IPS-15b (cell line): ENCODE results near the gene XRCC6.
"Not testable (repeated sequence)": the region's sequence is repeated elsewhere in the genome, so short reads cannot be mapped to it uniquely, and the experiment has no call there.

Source experiments
- H3K27me3 ChIP-seq: one replicate; pipeline ENCODE4 v1.6.1; 2013; ENCODE audit warnings: low read length; ENCODE audit not compliant: control insufficient read depth, insufficient read depth
- H3K36me3 ChIP-seq: one replicate; pipeline ENCODE4 v1.6.1; 2013; ENCODE audit warnings: low read length; ENCODE audit not compliant: control insufficient read depth, insufficient read depth
- H3K4me1 ChIP-seq: one replicate; pipeline ENCODE4 v1.6.1; 2013; ENCODE audit warnings: mild to moderate bottlenecking, low read length; ENCODE audit not compliant: control insufficient read depth, insufficient read depth
- H3K4me3 ChIP-seq: one replicate; pipeline ENCODE4 v1.5.1; 2013; ENCODE audit warnings: low read depth, low read length
- H3K9ac ChIP-seq: one replicate; pipeline ENCODE4 v1.6.1; 2013; ENCODE audit warnings: low read depth, mild to moderate bottlenecking, low read length
- H3K9me3 ChIP-seq: one replicate; pipeline ENCODE4 v1.6.1; 2013; ENCODE audit warnings: mild to moderate bottlenecking, low read length; ENCODE audit not compliant: control insufficient read depth, insufficient read depth

Gene XRCC6

DNA sequence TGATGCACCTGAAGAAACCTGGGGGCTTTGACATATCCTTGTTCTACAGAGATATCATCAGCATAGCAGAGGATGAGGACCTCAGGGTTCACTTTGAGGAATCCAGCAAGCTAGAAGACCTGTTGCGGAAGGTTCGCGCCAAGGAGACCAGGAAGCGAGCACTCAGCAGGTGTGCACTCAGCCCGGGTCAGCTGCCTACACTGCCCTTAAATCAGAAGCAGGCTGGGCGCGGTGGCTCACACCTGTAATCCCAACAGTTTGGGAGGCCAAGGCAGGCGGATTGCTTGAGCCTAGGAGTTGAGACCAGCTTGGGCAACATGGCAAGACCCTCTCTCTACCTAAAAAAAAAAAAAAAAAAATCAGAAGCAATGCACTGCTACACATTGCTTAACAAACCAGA is 16.5 kb downstream of the XRCC6 start:
- not testable (repeated sequence) for H3K27me3 ChIP-seq, H3K4me3 ChIP-seq, H3K9me3 ChIP-seq, H3K4me1 ChIP-seq, H3K9ac ChIP-seq
- peaks cover 49% of the 10 kb centered on the region for H3K36me3 ChIP-seq

DNA sequence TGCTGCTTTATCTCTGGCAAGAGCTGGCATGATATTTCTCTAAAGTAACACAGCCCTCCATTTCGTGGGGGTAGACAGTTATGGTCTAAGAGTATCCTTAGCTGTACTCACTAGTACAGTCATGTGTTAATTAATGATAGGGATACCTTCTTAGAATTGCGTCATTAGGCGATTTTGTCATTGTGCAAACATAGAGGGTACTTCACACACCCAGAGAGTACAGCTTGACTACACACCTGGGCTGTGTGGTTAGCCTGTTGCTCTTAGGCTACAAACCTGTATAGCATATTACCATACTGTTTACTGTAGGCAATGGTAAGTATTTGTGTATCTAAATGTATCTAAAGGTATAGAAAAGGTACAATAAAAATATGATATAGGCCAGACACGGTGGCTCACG is 17.0 kb downstream of the XRCC6 start:
- no peaks in the 10 kb centered on the region for H3K4me1 ChIP-seq
- peaks cover 52% of the 10 kb centered on the region for H3K36me3 ChIP-seq
- H3K4me3 ChIP-seq: no peak overlapping the region
- no peak overlapping the region for H3K9ac ChIP-seq
- H3K9me3 ChIP-seq: no peaks in the 10 kb centered on the region
- no peaks in the 10 kb centered on the region for H3K27me3 ChIP-seq

DNA sequence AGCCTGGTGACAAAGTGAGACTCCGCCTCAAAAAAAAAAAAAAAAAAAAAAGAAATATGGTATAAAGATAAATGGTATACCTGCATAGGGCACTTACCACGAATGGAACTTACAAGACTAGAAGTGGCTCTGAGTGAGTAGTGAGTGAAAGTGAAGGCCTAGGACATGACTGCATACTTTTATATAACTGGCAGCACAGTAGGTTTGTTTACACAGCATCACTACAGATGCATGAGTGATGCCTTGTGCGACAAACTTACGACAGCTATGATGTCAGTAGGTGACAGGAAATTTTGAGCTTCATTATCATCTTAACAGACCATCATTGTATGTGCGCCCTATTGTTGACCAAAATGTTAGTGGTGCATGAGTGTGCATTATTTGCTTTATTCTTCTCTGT is 17.7 kb downstream of the XRCC6 start:
- H3K27me3 ChIP-seq: no peaks in the 10 kb centered on the region
- no peak overlapping the region for H3K9ac ChIP-seq
- no peaks in the 10 kb centered on the region for H3K9me3 ChIP-seq
- H3K36me3 ChIP-seq: peaks cover 50% of the 10 kb centered on the region
- no peaks in the 10 kb centered on the region for H3K4me1 ChIP-seq
- no peak overlapping the region for H3K4me3 ChIP-seq

DNA sequence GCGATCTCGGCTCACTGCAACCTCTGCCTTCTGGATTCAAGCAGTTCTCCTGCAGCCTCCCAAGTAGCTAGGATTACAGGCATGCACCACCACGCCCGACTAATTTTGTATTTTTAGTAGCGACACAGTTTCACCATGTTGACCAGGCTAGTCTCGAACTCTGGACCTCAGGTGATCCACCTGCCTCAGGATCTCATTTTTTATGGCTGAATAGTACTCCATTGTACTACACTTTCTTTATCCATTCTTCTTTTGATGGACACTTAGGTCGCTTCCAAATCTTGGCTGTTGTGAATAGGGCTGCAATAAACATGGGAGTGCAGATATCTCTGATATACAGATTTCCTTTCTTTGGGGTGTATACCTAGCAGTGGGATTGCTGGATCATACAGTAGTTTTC is 20.8 kb downstream of the XRCC6 start:
- Histone ChIP-seq H3K36me3 (peaks cover 43% of the 10 kb centered on the region), H3K9me3 (no peaks in the 10 kb centered on the region)

DNA sequence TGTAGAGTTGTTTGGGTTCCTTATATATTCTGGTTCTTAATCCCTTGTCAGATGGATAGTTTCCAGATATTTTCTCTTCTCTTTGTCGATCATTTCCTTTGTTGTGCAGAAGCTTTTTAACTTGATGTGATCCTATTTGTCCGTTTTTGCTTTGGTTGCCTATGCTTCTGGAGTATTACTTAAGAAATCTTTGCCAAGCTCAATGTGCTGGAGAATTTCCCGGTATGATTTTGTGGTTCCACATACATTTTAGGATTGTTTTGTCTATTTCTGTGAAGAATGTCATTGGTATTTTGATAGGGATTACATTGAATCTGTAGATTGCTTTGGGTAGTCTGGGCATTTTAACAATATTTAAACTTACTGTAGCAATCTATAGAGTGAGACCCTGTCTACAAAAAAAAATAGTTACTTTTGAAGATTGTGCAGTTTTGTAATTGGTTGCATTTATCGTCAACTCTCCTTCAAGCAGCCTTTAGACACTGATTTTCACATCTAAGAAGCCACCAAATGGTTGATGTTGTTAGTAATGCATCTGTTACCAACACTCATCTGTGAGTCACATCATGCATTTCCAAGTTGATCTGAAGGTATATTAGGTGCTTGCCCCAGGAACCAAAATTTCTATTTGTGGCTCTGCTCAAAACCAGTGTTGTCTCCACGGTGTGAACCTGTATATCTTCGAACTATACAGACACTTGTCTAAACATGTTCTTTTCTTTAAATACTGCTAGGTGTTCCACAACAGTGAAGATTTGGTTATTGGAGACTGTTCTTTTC is 21.4 kb downstream of the XRCC6 start:
- H3K36me3 ChIP-seq: peaks cover 40% of the 10 kb centered on the region

More for the DNA sequence above, 20.8 kb downstream of the XRCC6 start:
- no peaks in the 10 kb centered on the region for H3K4me1 ChIP-seq
- H3K4me3 ChIP-seq: no peak overlapping the region
- no peak overlapping the region for H3K9ac ChIP-seq
- no peaks in the 10 kb centered on the region for H3K27me3 ChIP-seq

DNA sequence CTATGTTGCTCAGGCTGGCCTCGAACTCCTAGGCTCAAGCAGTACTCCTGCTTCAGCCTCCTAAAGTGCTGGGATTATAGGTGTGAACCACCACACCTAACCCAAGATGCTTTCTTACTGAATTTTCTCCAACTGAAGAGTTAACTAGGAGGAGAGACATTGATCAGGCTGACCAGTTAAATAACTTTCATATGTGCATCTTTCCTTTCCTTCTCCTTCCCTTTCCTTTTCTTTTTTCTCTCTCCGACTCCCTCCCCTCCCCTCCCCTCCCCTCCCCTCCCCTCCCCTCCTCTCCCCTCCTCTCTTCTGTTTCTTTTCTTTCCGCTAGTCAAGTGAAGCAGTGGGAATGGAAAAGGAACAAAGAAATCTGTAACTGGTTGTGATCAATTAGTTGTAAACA is 26.7 kb downstream of the XRCC6 start:
- Histone ChIP-seq H3K9me3 (no peaks in the 10 kb centered on the region), H3K9ac (no peak overlapping the region), H3K36me3 (peaks cover 27% of the 10 kb centered on the region), H3K4me1 (no peaks in the 10 kb centered on the region), H3K4me3 (no peak overlapping the region), H3K27me3 (no peaks in the 10 kb centered on the region)

More for the DNA sequence above, 21.4 kb downstream of the XRCC6 start:
- no peaks in the 10 kb centered on the region for H3K4me1 ChIP-seq
- no peak overlapping the region for H3K4me3 ChIP-seq
- no peaks in the 10 kb centered on the region for H3K9me3 ChIP-seq
- H3K27me3 ChIP-seq: no peaks in the 10 kb centered on the region
- no peak overlapping the region for H3K9ac ChIP-seq

DNA sequence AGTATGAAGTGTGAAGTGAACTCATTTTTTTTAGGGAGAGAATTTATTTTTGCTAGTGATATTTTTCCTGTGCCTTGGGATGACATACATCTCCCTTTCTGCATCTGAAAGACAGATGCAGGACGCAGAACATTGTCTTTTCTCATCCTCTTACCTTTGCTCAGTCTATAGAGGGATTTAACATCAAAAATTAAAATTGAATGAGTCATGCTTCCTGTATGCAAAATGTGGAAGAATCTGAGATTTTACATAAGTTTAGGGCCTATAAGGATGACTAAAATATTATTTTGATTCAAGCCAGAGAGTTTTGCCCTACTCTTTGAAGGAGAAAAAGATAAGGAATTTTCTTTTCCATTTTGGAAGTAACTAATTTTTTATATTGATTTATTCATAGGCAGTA is 27.3 kb downstream of the XRCC6 start:
- Histone ChIP-seq H3K4me3 (no peak overlapping the region), H3K9ac (no peak overlapping the region), H3K36me3 (peaks cover 30% of the 10 kb centered on the region), H3K27me3 (no peaks in the 10 kb centered on the region), H3K9me3 (no peaks in the 10 kb centered on the region), H3K4me1 (no peaks in the 10 kb centered on the region)

DNA sequence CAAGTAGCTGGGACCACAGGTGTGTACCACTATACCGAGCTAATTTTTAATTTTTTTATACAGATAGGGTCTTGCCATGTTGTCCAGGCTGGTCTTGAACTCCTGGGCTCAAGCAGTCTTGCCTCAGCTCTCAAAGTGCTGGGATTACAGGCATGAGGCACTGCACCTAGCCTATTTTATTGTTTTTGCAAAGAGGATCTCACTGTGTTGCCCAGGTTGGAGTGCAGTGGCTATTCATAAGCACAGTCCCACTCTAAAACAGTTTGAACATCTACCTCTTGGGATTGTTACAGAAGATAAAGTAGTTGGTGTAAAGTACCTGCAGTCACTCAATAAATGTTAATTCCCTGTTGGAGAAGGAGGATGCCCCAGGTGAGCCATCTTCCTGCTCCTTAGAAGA is 29.1 kb downstream of the XRCC6 start:
- Histone ChIP-seq H3K4me1 (no peaks in the 10 kb centered on the region), H3K9me3 (no peaks in the 10 kb centered on the region), H3K36me3 (peaks cover 47% of the 10 kb centered on the region), H3K9ac (no peak overlapping the region), H3K4me3 (no peak overlapping the region), H3K27me3 (no peaks in the 10 kb centered on the region)

DNA sequence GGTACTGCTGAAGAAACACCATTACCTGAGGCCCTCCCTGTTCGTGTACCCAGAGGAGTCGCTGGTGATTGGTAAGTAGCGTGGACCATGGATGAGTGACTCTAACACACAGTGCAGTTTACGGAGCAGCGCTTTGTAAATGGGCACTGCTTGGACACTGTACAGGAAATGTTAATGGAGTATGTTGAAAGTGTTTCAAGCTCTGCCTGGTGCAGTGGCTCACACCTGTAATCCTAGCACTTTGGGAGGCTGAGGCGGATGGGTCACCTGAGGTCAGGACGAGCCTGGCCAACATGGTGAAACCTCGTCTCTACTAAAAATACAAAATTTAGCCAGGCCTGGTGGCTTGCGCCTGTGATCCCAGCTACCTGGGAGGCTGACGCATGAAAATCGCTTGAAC is 29.7 kb downstream of the XRCC6 start:
- Histone ChIP-seq H3K27me3 (no peaks in the 10 kb centered on the region), H3K4me3 (no peak overlapping the region), H3K9me3 (no peaks in the 10 kb centered on the region), H3K36me3 (peaks cover 47% of the 10 kb centered on the region), H3K9ac (no peak overlapping the region), H3K4me1 (no peaks in the 10 kb centered on the region)

DNA sequence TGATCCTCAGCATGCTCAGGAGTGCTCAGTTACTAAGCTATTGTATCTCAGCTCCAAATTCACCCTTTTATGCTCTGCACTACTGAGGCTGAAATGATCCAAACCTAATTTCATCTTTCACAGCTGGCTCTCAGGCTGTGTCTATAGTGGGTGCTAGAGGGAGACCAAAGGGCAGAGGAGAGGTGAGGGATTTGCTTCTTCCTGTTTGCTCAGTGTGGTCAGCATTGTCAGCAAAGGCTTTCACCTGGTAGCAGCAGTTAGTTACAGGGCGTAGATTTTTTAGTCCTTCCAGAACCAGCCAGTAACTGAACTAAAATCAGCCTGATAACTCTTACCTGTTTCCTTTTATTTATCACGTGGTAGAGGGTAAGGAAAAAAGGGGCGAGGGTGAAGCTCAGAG is 33.2 kb downstream of the XRCC6 start:
- H3K4me1 ChIP-seq: no peaks in the 10 kb centered on the region
- no peaks in the 10 kb centered on the region for H3K9me3 ChIP-seq
- H3K36me3 ChIP-seq: peaks cover 67% of the 10 kb centered on the region
- no peak overlapping the region for H3K9ac ChIP-seq
- no peak overlapping the region for H3K4me3 ChIP-seq
- H3K27me3 ChIP-seq: no peaks in the 10 kb centered on the region

DNA sequence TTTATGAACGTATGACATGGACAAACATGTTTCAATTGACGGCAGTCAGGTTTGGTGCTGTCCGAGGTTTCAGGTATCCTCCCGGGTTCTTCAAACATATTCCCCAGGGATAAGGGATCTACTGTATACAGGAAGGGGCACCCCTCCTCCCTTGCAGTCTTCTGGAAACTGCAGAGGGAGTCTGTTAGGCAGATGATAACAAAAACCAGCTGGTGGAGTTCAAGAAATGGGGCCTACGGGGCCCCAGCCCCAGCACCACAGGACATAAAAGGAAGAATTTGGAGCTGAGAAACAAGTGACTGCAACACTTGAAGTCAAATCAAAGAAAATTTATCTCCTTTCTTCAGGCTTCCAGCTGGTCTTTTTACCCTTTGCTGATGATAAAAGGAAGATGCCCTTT is 35.5 kb downstream of the XRCC6 start:
- Histone ChIP-seq H3K4me3 (no peak overlapping the region), H3K4me1 (no peaks in the 10 kb centered on the region), H3K9ac (no peak overlapping the region), H3K27me3 (no peaks in the 10 kb centered on the region), H3K36me3 (peaks cover 73% of the 10 kb centered on the region), H3K9me3 (no peaks in the 10 kb centered on the region)

DNA sequence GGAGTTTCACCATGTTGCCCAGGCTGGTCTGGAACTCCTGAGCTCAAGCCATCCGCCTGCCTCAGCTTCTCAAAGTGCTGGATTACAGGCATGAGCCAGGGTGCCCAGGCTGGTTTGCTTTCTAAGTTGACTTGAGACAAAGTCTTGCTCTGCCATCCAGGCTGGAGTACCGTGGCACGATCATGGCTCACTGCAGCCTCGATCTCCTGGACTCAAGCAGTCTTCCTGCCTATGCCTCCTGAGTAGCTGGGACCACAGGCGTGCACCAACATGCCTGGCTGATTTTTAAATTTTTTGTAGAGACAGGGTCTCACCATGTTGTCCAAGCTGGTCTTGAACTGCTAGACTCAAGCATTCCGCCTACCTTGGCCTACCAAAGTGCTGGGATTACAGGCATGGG is 36.6 kb downstream of the XRCC6 start:
- Histone ChIP-seq H3K9ac (no peak overlapping the region), H3K4me1 (no peaks in the 10 kb centered on the region), H3K27me3 (no peaks in the 10 kb centered on the region), H3K9me3 (no peaks in the 10 kb centered on the region), H3K4me3 (no peak overlapping the region), H3K36me3 (peaks cover 71% of the 10 kb centered on the region)
